H9 (cell line): ENCODE results near the gene KRT36. TPM values are rescaled to one million over a fixed set of nuclear protein-coding genes. Genes with fewer than 3 reads are reported as not detected.
A peak's percentile ranks its signal among the peaks of the same experiment; 100 is the strongest.

Source experiments
- DNase-seq: peaks from one replicate; pipeline ENCODE4 v3.0.0-alpha.2; 2017
- H2AFZ ChIP-seq: one replicate; pipeline ENCODE4 v1.6.1; 2013; ENCODE audit warnings: mild to moderate bottlenecking, low read length, control low read depth, moderate library complexity
- H2AK5ac ChIP-seq: 2 replicates; pipeline ENCODE4 v1.6.1; 2013; ENCODE audit warnings: low read length, control low read depth, mixed read lengths; ENCODE audit not compliant: insufficient read length
- H2BK120ac ChIP-seq: one replicate; pipeline ENCODE4 v1.6.1; 2013; ENCODE audit warnings: low read depth, mild to moderate bottlenecking, low read length, control low read depth, inconsistent platforms; ENCODE audit not compliant: poor library complexity, severe bottlenecking
- H2BK12ac ChIP-seq: 2 replicates; pipeline ENCODE4 v1.6.1; 2013; ENCODE audit warnings: low read length, control low read depth, mixed read lengths, low read depth; ENCODE audit not compliant: insufficient read length
- H2BK15ac ChIP-seq: 2 replicates; pipeline ENCODE4 v1.6.1; 2013; ENCODE audit warnings: low read depth, low read length, control low read depth
- H2BK20ac ChIP-seq: one replicate; pipeline ENCODE4 v1.6.1; 2013; ENCODE audit warnings: low read depth, mild to moderate bottlenecking, low read length, control low read depth, inconsistent platforms; ENCODE audit not compliant: poor library complexity, severe bottlenecking
- H2BK5ac ChIP-seq: 2 replicates; pipeline ENCODE4 v1.6.1; 2013; ENCODE audit warnings: low read length, control low read depth, mixed read lengths; ENCODE audit not compliant: insufficient read length
- H3K14ac ChIP-seq: 2 replicates; pipeline ENCODE4 v1.6.1; 2013; ENCODE audit warnings: low read length, control low read depth; ENCODE audit not compliant: insufficient read depth
- H3K18ac ChIP-seq: 2 replicates; pipeline ENCODE4 v1.6.1; 2013; ENCODE audit warnings: low read depth, mild to moderate bottlenecking, mixed read lengths, low read length, control low read depth; ENCODE audit not compliant: insufficient read length
- H3K23ac ChIP-seq: 2 replicates; pipeline ENCODE4 v1.6.1; 2013; ENCODE audit warnings: low read length, control low read depth, mixed read lengths, low read depth; ENCODE audit not compliant: insufficient read length
- H3K23me2 ChIP-seq: 2 replicates; pipeline ENCODE4 v1.6.1; 2013; ENCODE audit warnings: low read depth, mild to moderate bottlenecking, mixed read lengths, low read length, control low read depth; ENCODE audit not compliant: insufficient read length, poor library complexity, severe bottlenecking
- H3K27ac ChIP-seq: 2 replicates; pipeline ENCODE4 v1.5.1; 2013; ENCODE audit warnings: low read length, control low read depth, mixed read lengths, low read depth; ENCODE audit not compliant: insufficient read length
- H3K27me3 ChIP-seq: 2 replicates; pipeline ENCODE4 v1.6.1; 2013; ENCODE audit warnings: low read length, control low read depth, inconsistent platforms; ENCODE audit not compliant: insufficient read depth
- H3K4ac ChIP-seq: 2 replicates; pipeline ENCODE4 v1.6.1; 2013; ENCODE audit warnings: low read depth, mild to moderate bottlenecking, control low read depth, inconsistent platforms, low read length, moderate library complexity
- H3K4me1 ChIP-seq: 2 replicates; pipeline ENCODE4 v1.6.1; 2013; ENCODE audit warnings: low read length, control low read depth, inconsistent platforms; ENCODE audit not compliant: insufficient read depth
- H3K4me2 ChIP-seq: 2 replicates; pipeline ENCODE4 v1.6.1; 2013; ENCODE audit warnings: low read length, control low read depth, mixed read lengths; ENCODE audit not compliant: insufficient read length, insufficient read depth
- H3K56ac ChIP-seq: 2 replicates; pipeline ENCODE4 v1.6.1; 2013; ENCODE audit warnings: low read depth, mild to moderate bottlenecking, mixed read lengths, low read length, control low read depth; ENCODE audit not compliant: insufficient read length
- H3K79me1 ChIP-seq: 2 replicates; pipeline ENCODE4 v1.6.1; 2013; ENCODE audit warnings: low read depth, mild to moderate bottlenecking, moderate library complexity, low read length, control low read depth, inconsistent platforms; ENCODE audit not compliant: insufficient read depth, poor library complexity, severe bottlenecking
- H3K79me2 ChIP-seq: 2 replicates; pipeline ENCODE4 v1.6.1; 2013; ENCODE audit warnings: low read length, control low read depth, inconsistent platforms; ENCODE audit not compliant: insufficient read depth
- H3K9ac ChIP-seq: 2 replicates; pipeline ENCODE4 v1.6.1; 2013; ENCODE audit warnings: low read length, control low read depth, mixed read lengths; ENCODE audit not compliant: insufficient read length; ENCODE audit errors: extremely low read depth
- H3K9me3 ChIP-seq: one replicate; pipeline ENCODE4 v1.6.1; 2013; ENCODE audit warnings: low read depth, low read length, inconsistent platforms; ENCODE audit not compliant: control insufficient read depth
- H3T11ph ChIP-seq: one replicate; pipeline ENCODE4 v1.6.1; 2013; ENCODE audit warnings: mild to moderate bottlenecking, low read length, control low read depth, inconsistent platforms
- H4K20me1 ChIP-seq: one replicate; pipeline ENCODE4 v1.6.1; 2013; ENCODE audit not compliant: control insufficient read depth, insufficient read length, insufficient read depth
- H4K5ac ChIP-seq: 2 replicates; pipeline ENCODE4 v1.6.1; 2013; ENCODE audit warnings: low read depth, mild to moderate bottlenecking, mixed read lengths, low read length, control low read depth; ENCODE audit not compliant: insufficient read length
- H4K8ac ChIP-seq: replicated peaks from 2 replicates; pipeline ENCODE4 v1.6.1; 2013; ENCODE audit warnings: low read length, control low read depth, mixed read lengths, low read depth; ENCODE audit not compliant: insufficient read length
- H4K91ac ChIP-seq: 2 replicates; pipeline ENCODE4 v1.6.1; 2013; ENCODE audit warnings: low read depth, mild to moderate bottlenecking, moderate library complexity, mixed read lengths, low read length, control low read depth; ENCODE audit not compliant: insufficient read length
- H3K27ac Mint-ChIP-seq, 3 experiments: 2 replicates in 2 of 3; 3 replicates in 1 of 3; pipeline ENCODE4 v1.8.0; 2020 to 2021; ENCODE audit warnings: mixed read lengths in 3 of 3, mild to moderate bottlenecking in 1 of 3, moderate library complexity in 1 of 3
- H3K27me3 Mint-ChIP-seq: 2 replicates; pipeline ENCODE4 v1.8.0; 2021; ENCODE audit warnings: low read depth, mild to moderate bottlenecking, moderate library complexity, mixed read lengths
- H3K36me3 Mint-ChIP-seq, 3 experiments: 2 replicates in 2 of 3; 3 replicates in 1 of 3; pipeline ENCODE4 v1.8.0; 2020 to 2021; ENCODE audit warnings: low read depth in 3 of 3, mixed read lengths in 3 of 3; ENCODE audit not compliant: insufficient read depth in 1 of 3
- H3K4me1 Mint-ChIP-seq, 2 experiments: 2 replicates each; pipeline ENCODE4 v1.8.0; 2020; ENCODE audit warnings: mixed read lengths in 2 of 2
- H3K4me3 Mint-ChIP-seq, 2 experiments: 2 replicates in 1 of 2; 3 replicates in 1 of 2; pipeline ENCODE4 v1.8.0; 2020 to 2021; ENCODE audit warnings: mild to moderate bottlenecking in 2 of 2, mixed read lengths in 2 of 2, moderate library complexity in 1 of 2
- H3K9me3 Mint-ChIP-seq, 2 experiments: 2 replicates in 1 of 2; 3 replicates in 1 of 2; pipeline ENCODE4 v1.8.0; 2020; ENCODE audit warnings: mild to moderate bottlenecking in 2 of 2, mixed read lengths in 2 of 2, moderate library complexity in 1 of 2
- CTCF ChIP-seq: fragments of 200-600 bp; sonication (generic); conservative IDR thresholded peaks from 3 replicates; pipeline ENCODE4 v1.8.0; 2021; ENCODE audit warnings: antibody characterized with exemption, mild to moderate bottlenecking
- WGBS: extraction: QIAGEN DNeasy Blood & Tissue Kit; methylation state at CpG from one replicate; pipeline ENCODE4 v1.1.7; 2013; ENCODE audit warnings: missing lambda C conversion rate, low lambda C conversion rate, mixed read lengths; ENCODE audit not compliant: insufficient read length; ENCODE audit errors: extremely low coverage; 5-methylcytosine and 5-hydroxymethylcytosine counted together
- total RNA-seq: library from RNA; stranded (reverse); gene quantifications from 2 replicates; pipeline ENCODE4 v1.2.1, GENCODE V29; 2021

KRT36 gene
- total RNA-seq, 1 experiment from 2014 or later = not detected

- no peaks in the 10 kb centered on the region for H3K79me1 ChIP-seq
- no peak overlapping the region for H3K14ac ChIP-seq
- no peaks in the 10 kb centered on the region for H3K23me2 ChIP-seq
- no peak overlapping the region for H3K9ac ChIP-seq
- no peak overlapping the region for H3K4ac ChIP-seq
- DNase-seq = no peak
- H3K4me2 ChIP-seq = no peak overlapping the region
- no peak for TF ChIP-seq CTCF
- no peaks in the 10 kb centered on the region; a peak in 2 of 5 replicates for H3K9me3 Mint-ChIP-seq
- no peaks in the 10 kb centered on the region for H3K27me3 ChIP-seq
- H3K36me3 Mint-ChIP-seq = no peaks in the 10 kb centered on the region
- no peak overlapping the region for H2BK20ac ChIP-seq
- no peak overlapping the region for H4K8ac ChIP-seq
- no peak overlapping the region for H4K5ac ChIP-seq
- peaks cover 25 to 27% of the 10 kb centered on the region in 2 experiments for H3K4me1 Mint-ChIP-seq
- H3T11ph ChIP-seq = no peak overlapping the region
- no peak overlapping the region for H2AFZ ChIP-seq
- no peak overlapping the region for H3K4me3 Mint-ChIP-seq
- H4K20me1 ChIP-seq = no peaks in the 10 kb centered on the region
- H2BK5ac ChIP-seq = no peak overlapping the region
- H4K91ac ChIP-seq = no peak overlapping the region
- no peaks in the 10 kb centered on the region for H3K9me3 ChIP-seq
- no peak overlapping the region for H2BK12ac ChIP-seq
- H3K56ac ChIP-seq = no peak overlapping the region
- H3K27ac Mint-ChIP-seq = peak overlapping the region in 1 of 3 experiments; percentile 71; a peak in 2 of 7 replicates
- H3K23ac ChIP-seq = no peak overlapping the region
- no peaks in the 10 kb centered on the region; the same call in 1 of the 2 replicates for H3K27me3 Mint-ChIP-seq
- no peak overlapping the region for H3K18ac ChIP-seq
- H3K4me1 ChIP-seq = 0 out of 2 replicates have a peak, but pooled peaks cover 3% of the 10 kb centered on the region
- H2AK5ac ChIP-seq = no peak overlapping the region
- no peak overlapping the region for H2BK120ac ChIP-seq
- no peak overlapping the region for H2BK15ac ChIP-seq
- no CpG with 5 or more reads among the region's 5 CpGs for WGBS
- H3K79me2 ChIP-seq = no peaks in the 10 kb centered on the region
- H3K27ac ChIP-seq = no peak overlapping the region
These were observed 23.4 kb upstream of the KRT36 start for GRCh38 chr17:41513168-41513547.
